Measurements from ENCODE around the gene LCE3E.

Gene LCE3E

DNA sequence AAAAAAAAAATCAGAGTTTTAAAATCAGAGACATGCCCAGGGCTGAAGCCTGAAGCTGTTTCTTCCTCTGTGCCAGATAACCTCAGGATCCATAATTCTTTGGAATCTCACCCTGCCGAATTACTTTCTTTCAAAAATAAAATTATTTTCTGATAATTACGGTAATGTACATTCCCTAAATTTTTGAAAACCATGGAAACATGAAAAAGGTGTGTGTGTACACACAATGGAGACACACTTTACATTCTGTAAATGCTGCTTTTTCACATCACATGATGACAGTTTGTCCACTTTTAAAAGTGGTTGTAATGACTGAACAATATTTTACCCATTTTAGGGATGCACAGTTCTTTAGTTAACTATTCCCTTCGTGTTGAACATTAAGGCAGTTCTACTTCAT lies 30.8 kb downstream of the LCE3E start:
- H2BK5ac ChIP-seq (ENCODE audit: low read depth, low read length, poor library complexity), result no peak overlapping the region
- H2BK120ac ChIP-seq (ENCODE audit: insufficient read depth, low read length, poor library complexity), result no peak overlapping the region
- no peak overlapping the region for H3K9ac ChIP-seq (ENCODE audit: low read length)
- no peaks in the 10 kb centered on the region for H3K79me1 ChIP-seq (ENCODE audit: low read length)
- no peaks in the 10 kb centered on the region for H3K27me3 ChIP-seq (ENCODE audit: insufficient read depth, low read length)
- H2BK12ac ChIP-seq (ENCODE audit: low read length), result no peak overlapping the region
- no peak overlapping the region for H3K4me3 ChIP-seq (ENCODE audit: low read depth, low read length)
- no peaks in the 10 kb centered on the region for H3K4me1 ChIP-seq (ENCODE audit: control insufficient read depth in 1 of 2, insufficient read depth in 2 of 2, low read length in 2 of 2)
- H3K23ac ChIP-seq (ENCODE audit: low read length), result no peak overlapping the region
- DNase-seq, result no peak
- H3K4me2 ChIP-seq (ENCODE audit: low read length), result no peak overlapping the region
- no peak overlapping the region for H3K18ac ChIP-seq (ENCODE audit: low read length)
- no peaks in the 10 kb centered on the region for H3K36me3 ChIP-seq (ENCODE audit: control insufficient read depth in 1 of 2, insufficient read depth in 2 of 2, low read length in 2 of 2)
- H4K12ac ChIP-seq (ENCODE audit: low read depth, low read length), result no peak overlapping the region
- H2AK5ac ChIP-seq (ENCODE audit: low read length), result no peak overlapping the region
- no peak overlapping the region for H4K91ac ChIP-seq (ENCODE audit: low read depth, low read length)
- H3K79me2 ChIP-seq (ENCODE audit: control insufficient read depth, insufficient read depth, low read length, poor library complexity), result no peaks in the 10 kb centered on the region
- no CpG with 5 or more reads among the region's 3 CpGs for WGBS (ENCODE audit: extremely low coverage, insufficient coverage, insufficient read length)
- H4K8ac ChIP-seq (ENCODE audit: low read depth, low read length), result no peak overlapping the region
- H3K9me3 ChIP-seq (ENCODE audit: insufficient read depth, low read depth, low read length), result peaks cover 19% of the 10 kb centered on the region
- no peak overlapping the region for H3K14ac ChIP-seq (ENCODE audit: low read length)
- no peak overlapping the region for H2AFZ ChIP-seq (ENCODE audit: insufficient read depth, low read length, poor library complexity)
- H3K4ac ChIP-seq (ENCODE audit: low read depth, low read length), result no peak overlapping the region
- H3K27ac ChIP-seq (ENCODE audit: low read depth, low read length), result no peak overlapping the region

DNA sequence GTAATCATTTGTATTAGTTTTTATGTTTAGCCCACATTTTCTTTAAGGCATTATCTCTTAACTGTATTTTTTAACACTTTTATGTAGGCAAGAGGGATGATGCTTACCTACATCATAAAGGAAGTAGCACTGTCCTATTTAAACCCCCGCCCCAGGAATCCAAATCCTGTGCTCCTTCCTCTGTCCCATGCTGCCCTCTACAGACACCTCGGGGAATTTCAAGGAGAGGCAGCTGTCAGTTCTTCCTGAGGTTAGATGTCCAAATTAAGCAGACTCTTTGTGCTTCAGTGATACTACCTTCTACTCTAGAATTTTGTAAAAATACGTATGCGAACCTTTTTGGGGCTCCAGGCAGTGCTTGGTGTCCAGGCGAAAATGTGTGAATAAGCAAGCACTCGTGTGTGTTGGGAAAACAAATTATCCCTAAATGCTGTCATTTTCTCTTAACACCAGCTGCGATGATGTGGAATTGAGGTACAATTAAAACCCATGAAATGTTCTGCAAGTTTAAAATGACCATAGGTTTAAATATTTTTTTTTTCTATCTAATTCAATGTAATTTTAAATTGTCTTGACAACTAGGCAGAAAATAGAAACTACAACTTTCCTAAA lies 33.1 kb downstream of the LCE3E start:
- Histone ChIP-seq H3K79me2 (ENCODE audit: control insufficient read depth, insufficient read depth, low read length, poor library complexity) (no peaks in the 10 kb centered on the region), H4K8ac (ENCODE audit: low read depth, low read length) (no peak overlapping the region), H3K9ac (ENCODE audit: low read length) (no peak overlapping the region), H3K36me3 (ENCODE audit: control insufficient read depth in 1 of 2, insufficient read depth in 2 of 2, low read length in 2 of 2) (no peaks in the 10 kb centered on the region), H2AFZ (ENCODE audit: insufficient read depth, low read length, poor library complexity) (no peak overlapping the region), H3K27ac (ENCODE audit: low read depth, low read length) (no peak overlapping the region), H3K4ac (ENCODE audit: low read depth, low read length) (no peak overlapping the region), H3K4me1 (ENCODE audit: control insufficient read depth in 1 of 2, insufficient read depth in 2 of 2, low read length in 2 of 2) (no peaks in the 10 kb centered on the region), H3K14ac (ENCODE audit: low read length) (no peak overlapping the region), H4K91ac (ENCODE audit: low read depth, low read length) (no peak overlapping the region), H4K12ac (ENCODE audit: low read depth, low read length) (no peak overlapping the region), H3K18ac (ENCODE audit: low read length) (no peak overlapping the region), H3K4me3 (ENCODE audit: low read depth, low read length) (no peak overlapping the region), H3K4me2 (ENCODE audit: low read length) (no peak overlapping the region), H2AK5ac (ENCODE audit: low read length) (no peak overlapping the region), H3K23ac (ENCODE audit: low read length) (no peak overlapping the region), H3K79me1 (ENCODE audit: low read length) (no peaks in the 10 kb centered on the region), H2BK12ac (ENCODE audit: low read length) (no peak overlapping the region), H3K27me3 (ENCODE audit: insufficient read depth, low read length) (no peaks in the 10 kb centered on the region), H2BK5ac (ENCODE audit: low read depth, low read length, poor library complexity) (no peak overlapping the region), H2BK120ac (ENCODE audit: insufficient read depth, low read length, poor library complexity) (no peak overlapping the region), H3K9me3 (ENCODE audit: insufficient read depth, low read depth, low read length) (peaks cover 17% of the 10 kb centered on the region)
- DNase-seq, result peak; percentile 63 to 82
- no CpG with 5 or more reads among the region's 7 CpGs for WGBS (ENCODE audit: extremely low coverage, insufficient coverage, insufficient read length)

DNA sequence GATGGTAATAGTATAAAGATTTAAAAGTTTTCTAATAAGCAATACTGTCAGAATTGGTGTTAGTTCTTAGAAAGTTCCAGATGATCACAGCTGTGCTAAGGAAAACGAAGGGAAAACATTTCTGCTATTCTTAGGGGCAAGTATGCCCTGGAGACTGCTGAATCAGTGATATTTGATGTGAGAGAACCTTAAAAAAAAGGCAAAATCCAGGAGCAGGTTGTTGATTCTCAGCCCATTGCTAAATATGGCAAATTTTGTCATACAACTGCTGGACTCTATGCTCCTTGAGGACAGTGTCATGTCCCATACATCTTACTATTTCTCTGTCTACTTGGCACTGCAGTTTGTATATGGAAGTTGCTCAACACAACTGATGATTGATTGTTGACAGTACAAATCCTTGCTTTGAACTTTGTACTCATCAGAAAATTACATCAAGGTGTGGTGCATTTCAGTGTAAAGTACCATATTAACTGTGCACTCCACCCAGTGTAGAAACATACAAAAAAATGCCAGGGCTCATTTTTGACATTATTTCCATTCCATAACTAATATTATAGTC lies 41.4 kb downstream of the LCE3E start:
- Histone ChIP-seq H3K4me2 (ENCODE audit: low read length) (no peak overlapping the region), H2AFZ (ENCODE audit: insufficient read depth, low read length, poor library complexity) (no peak overlapping the region), H3K79me1 (ENCODE audit: low read length) (no peaks in the 10 kb centered on the region), H3K18ac (ENCODE audit: low read length) (no peak overlapping the region), H3K23ac (ENCODE audit: low read length) (no peak overlapping the region), H4K12ac (ENCODE audit: low read depth, low read length) (no peak overlapping the region), H3K14ac (ENCODE audit: low read length) (no peak overlapping the region), H4K8ac (ENCODE audit: low read depth, low read length) (no peak overlapping the region), H4K91ac (ENCODE audit: low read depth, low read length) (no peak overlapping the region), H3K27ac (ENCODE audit: low read depth, low read length) (no peak overlapping the region), H3K27me3 (ENCODE audit: insufficient read depth, low read length) (no peaks in the 10 kb centered on the region), H2BK5ac (ENCODE audit: low read depth, low read length, poor library complexity) (no peak overlapping the region), H3K4me1 (ENCODE audit: control insufficient read depth in 1 of 2, insufficient read depth in 2 of 2, low read length in 2 of 2) (no peaks in the 10 kb centered on the region), H2BK120ac (ENCODE audit: insufficient read depth, low read length, poor library complexity) (no peak overlapping the region), H3K9me3 (ENCODE audit: insufficient read depth, low read depth, low read length) (peaks cover 2% of the 10 kb centered on the region), H3K4ac (ENCODE audit: low read depth, low read length) (no peak overlapping the region), H3K36me3 (ENCODE audit: control insufficient read depth in 1 of 2, insufficient read depth in 2 of 2, low read length in 2 of 2) (no peaks in the 10 kb centered on the region), H2BK12ac (ENCODE audit: low read length) (no peak overlapping the region), H3K9ac (ENCODE audit: low read length) (no peak overlapping the region), H3K79me2 (ENCODE audit: control insufficient read depth, insufficient read depth, low read length, poor library complexity) (no peaks in the 10 kb centered on the region), H3K4me3 (ENCODE audit: low read depth, low read length) (no peak overlapping the region), H2AK5ac (ENCODE audit: low read length) (no peak overlapping the region)
- no CpG with 5 or more reads among the region's 1 CpG for WGBS (ENCODE audit: extremely low coverage, insufficient coverage, insufficient read length)
- no peak for DNase-seq

DNA sequence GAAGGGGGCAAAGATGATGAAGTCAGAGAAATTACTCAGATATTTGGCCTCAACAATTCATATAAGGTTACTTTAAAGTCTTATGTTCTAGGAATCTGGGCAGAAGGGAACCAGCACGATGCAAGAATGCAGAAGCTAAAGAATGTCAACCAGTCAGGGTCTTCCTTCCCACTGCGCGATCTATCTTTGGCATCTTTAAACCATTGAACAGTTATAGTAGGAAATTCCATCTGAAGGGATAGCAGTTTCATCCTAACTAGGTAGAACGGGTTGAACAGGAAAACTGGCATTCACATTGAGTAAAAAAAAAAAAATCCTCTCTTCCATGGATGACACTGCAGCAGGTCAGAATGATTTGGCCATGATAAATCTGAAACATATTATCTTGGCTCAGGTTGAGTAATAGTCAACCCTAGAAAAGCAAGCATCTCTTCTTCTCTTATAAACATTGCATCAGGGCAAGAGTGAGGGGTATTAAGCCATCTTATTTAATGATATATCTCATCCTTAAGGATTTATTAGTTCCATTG lies 46.0 kb downstream of the LCE3E start:
- Histone ChIP-seq H4K91ac (ENCODE audit: low read depth, low read length) (no peak overlapping the region), H4K12ac (ENCODE audit: low read depth, low read length) (no peak overlapping the region), H3K79me2 (ENCODE audit: control insufficient read depth, insufficient read depth, low read length, poor library complexity) (no peaks in the 10 kb centered on the region), H2BK5ac (ENCODE audit: low read depth, low read length, poor library complexity) (no peak overlapping the region), H3K4ac (ENCODE audit: low read depth, low read length) (no peak overlapping the region), H2BK120ac (ENCODE audit: insufficient read depth, low read length, poor library complexity) (no peak overlapping the region), H3K4me1 (ENCODE audit: control insufficient read depth in 1 of 2, insufficient read depth in 2 of 2, low read length in 2 of 2) (no peaks in the 10 kb centered on the region), H3K27me3 (ENCODE audit: insufficient read depth, low read length) (no peaks in the 10 kb centered on the region), H3K23ac (ENCODE audit: low read length) (no peak overlapping the region), H3K27ac (ENCODE audit: low read depth, low read length) (no peak overlapping the region), H3K9ac (ENCODE audit: low read length) (no peak overlapping the region), H4K8ac (ENCODE audit: low read depth, low read length) (no peak overlapping the region), H2AK5ac (ENCODE audit: low read length) (no peak overlapping the region), H2BK12ac (ENCODE audit: low read length) (no peak overlapping the region), H2AFZ (ENCODE audit: insufficient read depth, low read length, poor library complexity) (no peak overlapping the region), H3K36me3 (ENCODE audit: control insufficient read depth in 1 of 2, insufficient read depth in 2 of 2, low read length in 2 of 2) (no peaks in the 10 kb centered on the region), H3K14ac (ENCODE audit: low read length) (no peak overlapping the region), H3K79me1 (ENCODE audit: low read length) (no peaks in the 10 kb centered on the region), H3K9me3 (ENCODE audit: insufficient read depth, low read depth, low read length) (peaks cover 13% of the 10 kb centered on the region), H3K4me2 (ENCODE audit: low read length) (no peak overlapping the region), H3K18ac (ENCODE audit: low read length) (no peak overlapping the region), H3K4me3 (ENCODE audit: low read depth, low read length) (no peak overlapping the region)
- WGBS (ENCODE audit: extremely low coverage, insufficient coverage, insufficient read length), result no CpG with 5 or more reads among the region's 4 CpGs
- DNase-seq, result peak; percentile 84 to 98

Data from trophoblast cell (in vitro differentiated cells and primary cell).